ENCODE measurements around the gene UFM1.

- TF ChIP-seq ZNF274 (IDR thresholded peaks at IDR 0.05; ENCODE audit: low read depth, low read length) (no peak), YY1 (IDR thresholded peaks at IDR 0.05; ENCODE audit: insufficient read depth, insufficient read length) (no peak)
Observed at GRCh38 chr13:38409771-38410170, 60.1 kb downstream of the UFM1 start.

All from NT2/D1 (cell line).